DMS79 (cell line): ENCODE results near the gene ALCAM.

Experiments
- DNase-seq: peaks from one replicate; lab custom pipeline; 2025; lab: John Stamatoyannopoulos, UW

ALCAM gene

GRCh38 chr3:105532251-105532650 lies 165.5 kb downstream of the ALCAM start:
- DNase-seq, result no peak

- DNase-seq, result no peak
Observed at GRCh38 chr3:105533960-105534359, 167.3 kb downstream of the ALCAM start.

DNA sequence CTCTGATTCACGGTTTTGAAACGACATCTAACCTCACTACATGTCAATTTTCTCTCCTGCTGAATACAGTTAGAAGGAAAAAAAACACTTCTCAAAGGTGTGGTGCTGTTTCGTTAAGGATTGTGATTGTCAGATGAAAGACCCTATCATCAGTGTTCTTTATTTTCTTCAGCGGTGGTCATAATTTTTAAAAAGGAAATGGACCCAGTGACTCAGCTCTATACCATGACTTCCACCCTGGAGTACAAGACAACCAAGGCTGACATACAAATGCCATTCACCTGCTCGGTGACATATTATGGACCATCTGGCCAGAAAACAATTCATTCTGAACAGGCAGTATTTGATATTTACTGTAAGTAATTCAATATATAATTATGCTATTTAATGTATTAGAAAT lies 167.8 kb downstream of the ALCAM start:
- DNase-seq, result no peak

GRCh38 chr3:105537371-105538080 lies 170.8 kb downstream of the ALCAM start:
- DNase-seq, result no peak

GRCh38 chr3:105538483-105538882 lies 171.8 kb downstream of the ALCAM start:
- DNase-seq, result no peak

- no peak for DNase-seq
Observed at GRCh38 chr3:105539897-105540296, 173.2 kb downstream of the ALCAM start.

DNA sequence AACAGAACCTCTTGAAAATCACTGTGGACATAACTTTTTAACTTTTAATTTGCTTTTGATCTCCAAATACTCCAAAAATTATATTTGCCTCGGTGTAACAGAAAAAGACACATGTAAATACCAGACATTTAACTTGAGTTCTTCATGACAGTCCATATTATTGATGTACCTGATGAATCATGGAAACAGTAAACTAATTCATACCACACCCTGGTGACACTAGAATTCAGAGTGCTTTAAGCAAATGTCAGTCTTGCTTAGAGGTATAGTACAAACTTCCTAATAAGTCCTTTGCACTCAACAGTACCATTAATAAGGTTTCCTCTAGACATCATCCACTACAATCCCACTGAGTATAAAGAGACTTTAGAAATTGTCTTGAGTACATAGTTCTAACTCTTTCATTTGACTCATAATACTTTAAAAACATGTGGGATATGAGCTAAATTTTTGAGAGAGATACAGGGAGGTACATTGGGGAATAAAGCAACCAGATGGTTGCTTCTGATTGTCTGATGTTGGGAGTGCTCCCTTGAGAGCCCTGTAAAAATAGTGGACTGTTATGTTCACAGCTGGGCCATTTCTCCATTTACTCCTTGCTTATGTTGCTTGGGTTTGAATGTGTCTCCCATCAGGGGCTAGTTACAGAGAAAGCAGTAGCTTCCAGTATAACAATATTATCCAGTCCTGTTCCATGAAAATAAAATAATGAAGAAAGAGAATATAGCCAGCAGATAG lies 175.7 kb downstream of the ALCAM start:
- no peak for DNase-seq

GRCh38 chr3:105545051-105545450 lies 178.3 kb downstream of the ALCAM start:
- DNase-seq, result no peak

GRCh38 chr3:105553851-105554250 lies 187.1 kb downstream of the ALCAM start:
- no peak for DNase-seq

DNA sequence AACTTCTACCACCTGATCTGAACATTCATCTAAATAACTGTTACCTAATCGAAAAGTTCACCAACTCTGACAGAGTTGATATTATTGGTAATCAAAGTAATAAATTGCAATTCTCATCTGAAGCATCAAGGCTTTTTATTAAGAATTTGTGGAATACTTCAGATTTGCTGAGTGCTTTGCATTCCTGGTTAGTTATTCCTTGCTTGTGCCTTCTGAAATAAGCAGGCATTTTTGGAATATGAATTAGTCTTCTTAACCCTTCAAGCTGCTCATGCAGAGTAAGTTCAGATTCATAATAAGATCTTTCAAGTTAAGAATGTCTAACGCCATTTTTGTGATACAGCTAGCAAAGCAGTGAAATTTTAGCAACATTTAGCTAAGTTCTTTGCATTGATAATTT lies 188.5 kb downstream of the ALCAM start:
- DNase-seq, result no peak

DNA sequence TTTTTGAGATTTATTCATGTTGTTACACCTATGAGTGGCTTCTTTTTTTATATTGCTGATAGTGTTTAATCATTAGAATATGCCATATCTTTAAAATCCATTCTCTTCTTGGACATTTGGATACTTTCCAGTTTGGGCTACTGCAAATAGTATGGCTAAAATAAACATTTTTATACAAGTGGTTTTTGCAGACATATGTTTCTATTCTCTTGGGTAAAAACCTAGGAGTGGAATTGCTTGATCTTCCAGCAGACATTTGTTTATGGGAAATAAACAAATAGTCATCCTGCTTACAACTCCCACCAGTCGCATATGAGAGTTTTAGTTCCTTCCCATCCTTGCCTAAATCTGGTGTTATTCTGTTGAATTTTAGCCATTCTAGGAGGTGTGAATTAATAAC lies 193.1 kb downstream of the ALCAM start:
- no peak for DNase-seq

DNA sequence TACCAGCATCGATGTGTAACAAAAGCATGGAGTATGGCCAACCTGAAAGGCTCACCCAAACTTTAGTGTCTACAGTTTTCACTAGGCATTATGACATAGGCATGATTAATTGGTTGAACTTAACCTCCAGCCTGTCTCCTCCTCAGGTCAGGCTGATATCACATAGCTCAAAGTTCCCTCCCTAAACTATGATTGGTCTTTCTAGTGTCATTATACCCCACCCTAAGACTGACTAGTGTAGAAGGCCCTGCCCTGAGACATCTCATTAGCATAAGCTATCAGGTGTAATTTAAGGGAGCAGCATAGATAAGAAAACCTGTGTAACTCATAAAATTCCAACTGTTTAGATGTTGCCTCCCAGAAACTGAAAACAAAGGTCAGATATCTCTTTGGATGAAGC lies 195.2 kb downstream of the ALCAM start:
- DNase-seq, result no peak

DNA sequence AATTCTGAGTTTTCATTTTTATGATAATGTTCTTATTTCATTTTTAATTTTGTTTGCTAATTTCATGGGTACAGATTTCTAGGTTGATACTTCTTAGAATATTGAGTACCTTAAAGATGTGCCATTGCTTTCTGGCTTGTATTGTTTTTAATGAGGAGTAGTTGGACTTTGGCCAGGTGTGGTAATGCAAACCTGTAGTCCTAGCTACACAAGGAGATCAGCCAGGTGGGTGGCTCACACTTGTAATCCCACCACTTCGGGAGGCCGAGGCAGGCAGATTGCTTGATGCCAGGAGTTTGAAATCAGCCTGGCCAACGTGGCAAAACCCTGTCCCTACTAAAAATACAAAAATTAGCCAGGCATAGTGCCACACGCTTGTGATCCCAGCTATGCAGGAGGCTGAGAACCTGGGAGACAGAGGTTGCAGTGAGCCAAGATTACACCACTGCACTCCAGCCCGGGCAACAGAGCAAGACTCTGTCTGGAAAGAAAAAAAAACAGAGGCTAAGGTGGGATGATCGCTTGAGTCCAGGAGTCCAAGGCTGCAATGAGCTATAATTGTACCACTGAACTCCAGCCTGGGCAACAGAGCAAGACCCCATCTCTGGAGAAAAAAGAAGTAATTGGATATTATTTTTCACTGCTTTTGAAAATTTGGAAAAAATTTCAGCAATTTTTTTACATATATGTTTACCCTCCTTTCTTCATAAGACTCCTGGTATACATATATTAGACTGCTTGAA lies 198.0 kb downstream of the ALCAM start:
- no peak for DNase-seq

- no peak for DNase-seq
Observed at GRCh38 chr3:105571005-105571404, 204.3 kb downstream of the ALCAM start.

- no peak for DNase-seq
Observed at GRCh38 chr3:105572501-105572900, 205.8 kb downstream of the ALCAM start.

GRCh38 chr3:105579439-105579838 lies 212.7 kb downstream of the ALCAM start:
- no peak for DNase-seq

GRCh38 chr3:105580296-105580965 lies 213.7 kb downstream of the ALCAM start:
- no peak for DNase-seq

GRCh38 chr3:105582015-105582414 lies 215.3 kb downstream of the ALCAM start:
- DNase-seq, result no peak

DNA sequence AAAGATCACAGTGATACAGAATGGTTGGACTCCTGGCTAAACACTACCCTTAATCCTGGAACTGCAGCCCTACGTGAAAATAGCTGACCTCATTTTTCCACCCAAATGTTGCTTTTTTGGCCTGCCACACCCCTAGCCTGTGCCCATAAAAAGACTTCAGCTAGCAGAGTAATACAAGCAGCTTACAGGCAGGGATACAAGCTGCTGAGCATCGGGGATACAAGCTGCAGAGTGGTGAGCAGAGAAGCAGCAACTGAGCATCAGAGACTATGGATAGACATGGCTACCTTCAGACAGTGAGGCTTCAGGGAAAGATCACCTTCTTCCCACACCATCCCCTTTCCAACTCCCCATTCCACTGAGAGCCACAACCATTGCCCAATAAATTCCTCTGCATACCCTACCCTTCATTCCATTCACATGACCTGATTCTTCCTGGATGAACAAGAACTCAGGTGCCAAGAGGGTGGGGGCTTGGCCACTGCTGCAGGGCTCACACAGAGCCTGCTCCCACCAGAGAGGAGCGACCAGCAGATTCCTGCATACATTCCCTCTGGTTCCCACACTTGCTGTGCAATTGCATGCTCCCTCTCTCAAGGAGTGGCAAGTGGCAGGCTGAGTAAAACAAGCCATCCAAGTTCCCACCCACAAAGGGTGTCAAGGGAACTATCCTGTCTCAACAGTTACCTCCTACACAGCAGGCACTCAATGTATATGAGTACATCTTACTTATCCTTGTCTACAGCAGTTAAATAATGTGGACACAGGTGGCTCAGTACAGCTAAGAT lies 217.5 kb downstream of the ALCAM start:
- no peak for DNase-seq

DNA sequence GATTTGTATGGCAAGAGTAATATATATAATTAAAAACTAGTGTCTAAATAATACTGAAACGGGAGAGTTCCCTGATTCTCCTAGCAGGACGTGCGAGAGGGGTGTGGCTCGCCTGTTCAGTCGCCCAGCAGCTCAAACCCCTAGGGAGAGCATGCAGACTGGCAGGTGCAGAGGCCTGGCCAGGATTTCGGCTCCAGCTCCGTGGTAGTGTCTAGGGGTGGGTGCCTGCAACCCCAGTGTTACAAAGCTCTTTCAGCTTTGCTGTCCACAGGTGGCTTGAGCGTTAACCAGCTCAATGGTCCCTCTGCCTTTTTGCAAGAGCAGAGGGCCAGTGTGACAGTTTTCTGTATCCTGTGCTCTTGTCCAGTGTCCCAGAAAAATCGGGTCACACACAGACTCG lies 226.6 kb downstream of the ALCAM start:
- DNase-seq, result no peak

DNA sequence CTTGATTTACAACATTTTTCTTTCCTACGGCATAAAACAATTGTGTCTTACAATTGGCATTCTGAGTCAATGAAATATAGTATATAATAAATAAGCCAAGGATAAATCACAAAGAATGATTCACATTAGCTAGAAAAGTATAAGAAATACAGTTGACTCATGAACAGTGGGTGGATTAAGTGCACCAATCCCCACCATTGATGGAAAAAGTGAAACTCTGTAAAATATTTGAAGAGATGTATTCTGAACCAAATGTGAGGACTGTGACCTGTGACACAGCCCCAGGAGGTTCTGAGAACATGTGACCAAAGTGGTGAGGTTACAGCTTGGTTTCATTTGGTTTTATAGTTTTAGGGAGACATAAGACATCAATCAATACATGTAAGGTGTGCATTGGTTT lies 227.5 kb downstream of the ALCAM start:
- no peak for DNase-seq
